Fibroblast of peridontal ligament (primary cell): ENCODE data around the gene STAM2.
A peak's percentile ranks its signal among the peaks of the same experiment; 100 is the strongest.
"Not testable (repeated sequence)": the region's sequence is repeated elsewhere in the genome, so short reads cannot be mapped to it uniquely, and the experiment has no call there.

ENCODE experiments used
- DNase-seq: peaks from one replicate; pipeline ENCODE4 v3.0.0-alpha.2; 2010; ENCODE audit errors: extremely low read depth

STAM2 gene

DNA sequence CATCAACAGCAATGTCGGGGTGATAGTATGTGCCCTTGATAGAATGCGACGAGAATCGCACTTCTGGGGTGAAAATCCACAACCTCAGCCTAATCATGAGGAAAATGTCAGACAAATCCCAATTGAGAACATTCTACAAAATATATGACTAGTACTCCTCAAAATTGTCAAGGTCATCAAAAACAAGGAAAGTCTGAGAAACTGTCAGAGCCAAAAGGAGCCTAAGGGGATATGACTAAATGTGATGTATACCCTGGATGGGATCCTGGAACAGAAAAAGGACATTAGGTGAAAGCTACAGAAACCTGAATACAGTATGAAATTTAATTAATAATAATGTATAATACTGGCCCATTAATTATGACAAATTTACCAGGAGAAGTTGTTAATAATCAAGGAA is 69.1 kb downstream of the STAM2 start:
- DNase-seq, result no peak

DNA sequence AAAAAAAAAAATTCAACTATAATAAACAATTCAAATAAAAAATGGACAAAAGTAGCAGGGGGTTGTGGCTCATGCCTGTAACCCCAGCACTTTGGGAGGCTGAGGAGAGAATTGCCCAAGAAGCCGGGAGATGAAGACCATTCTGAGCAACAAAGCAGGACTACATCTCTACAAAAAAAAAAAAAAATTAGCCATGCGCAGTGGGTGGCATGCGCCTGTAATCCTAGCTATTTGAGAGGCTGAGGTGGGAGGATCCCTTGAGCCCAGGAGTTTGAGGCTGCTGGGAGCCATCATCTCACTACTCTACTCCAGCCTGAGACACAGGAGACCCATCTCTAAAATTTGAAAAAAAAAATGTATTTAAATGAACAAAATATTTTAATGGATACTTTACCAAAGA is 72.3 kb downstream of the STAM2 start:
- no peak for DNase-seq

DNA sequence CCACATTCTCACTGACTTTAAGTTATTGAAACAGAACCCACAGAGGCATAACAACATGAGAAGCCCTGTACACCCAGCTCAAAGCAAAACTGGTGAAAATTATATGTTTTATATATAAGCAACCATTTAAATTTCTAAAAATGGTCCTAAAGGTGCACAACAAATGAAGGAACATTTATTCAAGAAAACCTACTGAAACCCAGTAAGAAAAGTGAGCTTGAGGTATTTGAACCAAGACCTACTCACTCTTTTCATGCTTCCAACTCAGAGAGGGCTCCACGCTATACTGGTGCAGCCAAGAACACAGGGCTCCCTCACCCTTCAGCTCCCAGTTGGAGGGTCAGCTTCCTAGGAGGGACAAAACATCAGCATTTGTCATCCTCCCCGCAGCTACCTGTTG is 74.6 kb downstream of the STAM2 start:
- no peak for DNase-seq

DNA sequence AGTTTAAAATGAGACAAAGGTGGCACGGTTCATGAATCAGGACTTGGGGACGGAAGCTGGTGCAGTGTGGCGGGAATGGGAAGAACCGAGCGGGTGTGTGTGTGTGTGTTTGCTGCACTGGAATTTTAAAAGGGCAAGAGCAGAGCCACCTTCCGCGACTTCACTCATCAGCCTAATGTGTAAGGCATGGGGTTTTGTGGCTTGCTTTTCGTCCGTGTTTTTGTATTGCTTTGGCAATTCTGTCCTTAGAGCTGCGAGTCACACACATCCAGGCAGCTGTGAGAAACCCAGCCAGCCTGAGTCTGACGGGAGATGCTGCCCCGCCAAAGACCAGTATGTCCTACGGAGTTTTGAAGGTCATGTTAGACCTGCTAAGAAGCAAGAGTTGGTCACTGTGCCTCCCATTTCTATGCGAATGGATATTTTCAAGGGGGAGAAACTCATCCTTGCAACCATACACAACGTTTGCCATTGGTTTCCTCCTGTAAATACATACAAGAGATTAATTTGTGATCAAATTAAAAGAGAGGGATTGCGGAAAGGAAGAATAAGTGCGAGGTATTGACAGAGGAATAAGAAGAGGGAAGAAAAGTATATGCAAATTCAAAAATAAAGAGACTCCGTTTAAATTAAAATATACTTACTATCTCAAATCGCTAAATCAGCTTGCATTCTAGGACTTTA is 76.1 kb downstream of the STAM2 start:
- peak; percentile 18 for DNase-seq

DNA sequence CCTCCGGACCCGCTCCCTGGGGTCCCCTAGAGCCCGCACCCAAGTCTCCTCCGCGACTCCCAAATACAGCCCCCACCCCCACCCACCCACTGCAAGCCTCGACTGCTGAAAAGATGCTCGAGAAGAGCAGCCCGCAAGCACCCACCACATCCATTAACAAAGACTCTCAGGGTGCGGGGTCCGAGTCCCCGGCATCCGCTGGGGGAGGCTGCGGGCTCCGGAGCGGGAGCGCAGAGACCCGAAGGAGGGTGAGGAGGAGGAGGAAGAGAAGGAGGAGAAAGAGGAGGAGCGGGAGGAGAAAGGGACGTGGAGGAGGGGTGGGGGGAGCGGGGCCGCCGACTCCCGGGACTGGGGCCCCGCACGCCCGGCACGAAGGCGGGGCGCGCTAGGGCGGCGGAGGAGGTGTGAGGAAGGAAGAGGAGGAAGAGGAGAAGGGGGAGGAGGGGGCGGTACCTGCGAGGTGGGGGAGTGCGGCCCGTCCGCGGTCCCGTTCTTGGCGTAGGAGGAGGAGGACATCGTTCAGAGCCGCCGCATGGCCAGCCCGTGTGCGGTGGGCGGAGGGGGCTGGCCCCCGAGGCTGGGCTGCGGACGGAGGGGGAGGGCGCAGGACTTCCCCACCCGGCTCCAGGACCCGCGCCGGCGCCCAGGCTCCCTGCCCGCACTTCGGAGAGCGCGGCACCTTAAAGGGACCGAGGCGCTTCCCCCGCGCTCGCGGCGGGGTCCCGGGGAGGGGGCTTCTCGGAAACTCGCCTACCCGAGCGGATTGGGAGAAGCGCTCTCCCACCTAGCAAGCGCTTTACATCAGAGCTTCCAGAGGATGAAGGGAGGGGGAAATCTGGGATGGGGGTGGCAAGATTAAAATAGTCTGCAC is 76.8 kb downstream of the STAM2 start, which contains the start of gene CACNB4:
Gene CACNB4 (minus strand): TSS at position 549 of the 871 bp plus-strand sequence.
- DNase-seq, result no peak

DNA sequence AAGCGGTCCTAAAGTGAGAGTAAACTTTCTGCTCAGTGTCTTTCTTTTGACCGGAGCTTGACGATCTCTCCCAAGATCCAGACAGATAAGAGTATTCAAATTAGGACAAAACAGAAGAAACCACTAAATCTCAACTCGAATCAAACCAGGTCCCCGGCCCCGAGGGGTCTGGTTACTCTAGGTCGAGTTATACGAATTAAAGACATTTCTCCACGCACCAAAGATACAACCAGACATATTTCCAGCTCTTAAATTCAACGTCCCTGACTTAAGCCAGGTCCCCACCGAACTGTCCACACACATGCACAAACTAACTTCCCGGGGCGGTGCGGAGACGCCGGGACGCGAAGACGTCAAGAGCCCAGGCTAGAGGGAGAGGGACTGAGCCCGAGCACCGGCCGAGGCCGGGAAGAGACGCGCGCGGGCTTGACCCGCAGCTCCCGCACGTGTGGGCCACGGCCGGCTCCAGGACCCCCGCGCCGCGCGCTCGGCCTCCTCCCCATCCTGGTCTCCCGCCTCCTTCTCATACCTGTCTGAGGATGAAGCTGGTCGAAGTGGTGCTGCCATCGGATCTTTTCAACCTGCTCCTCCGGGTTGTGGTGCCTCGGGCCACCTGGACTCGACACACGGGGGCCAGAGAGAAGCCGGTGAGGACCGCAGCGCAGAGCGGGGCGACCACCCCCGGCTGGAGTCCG is 77.6 kb downstream of the STAM2 start:
- DNase-seq, result no peak

DNA sequence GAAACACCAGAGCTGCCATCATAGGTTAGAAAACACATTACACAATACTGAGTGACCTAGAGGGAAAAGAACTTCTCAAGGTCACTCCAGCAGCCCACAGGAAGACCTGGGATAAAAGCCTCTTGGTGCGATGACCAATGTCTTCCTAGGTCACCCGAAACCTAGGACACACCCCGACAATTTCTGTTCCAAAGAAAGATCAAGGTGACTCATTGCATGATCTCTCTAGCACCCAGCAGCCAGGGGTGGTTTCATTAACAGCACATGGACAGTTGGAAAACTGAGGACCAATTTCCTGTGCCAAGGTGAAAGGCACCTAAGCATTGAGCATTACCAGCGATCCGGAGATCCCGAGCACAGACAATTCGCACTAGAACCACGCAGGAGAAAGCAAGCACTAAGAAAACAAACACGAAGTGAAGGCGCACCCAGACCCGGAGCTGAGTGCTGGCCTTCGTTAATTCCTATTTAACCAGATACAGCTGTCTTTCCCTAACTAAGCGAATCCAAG is 78.2 kb downstream of the STAM2 start:
- DNase-seq, result peak; percentile 53

DNA sequence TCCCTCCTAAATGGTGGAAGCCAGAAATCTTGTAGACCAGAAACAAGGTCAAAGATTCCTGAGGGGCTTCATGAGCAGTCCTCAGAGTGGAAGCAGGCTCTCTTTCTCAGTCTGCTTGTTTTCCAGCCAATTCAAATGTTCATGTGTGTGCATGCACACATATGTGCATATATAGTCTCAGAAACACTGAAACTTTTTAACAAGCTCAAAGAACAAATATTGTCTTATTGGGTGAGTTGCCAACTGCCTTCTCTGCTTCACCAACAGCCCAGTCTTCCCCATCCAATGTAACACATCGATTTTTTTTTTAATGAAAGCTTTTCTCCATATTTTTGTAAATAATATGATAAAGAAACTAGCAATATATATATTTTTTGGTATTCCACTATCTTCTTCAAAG is 80.4 kb downstream of the STAM2 start:
- no peak for DNase-seq

DNA sequence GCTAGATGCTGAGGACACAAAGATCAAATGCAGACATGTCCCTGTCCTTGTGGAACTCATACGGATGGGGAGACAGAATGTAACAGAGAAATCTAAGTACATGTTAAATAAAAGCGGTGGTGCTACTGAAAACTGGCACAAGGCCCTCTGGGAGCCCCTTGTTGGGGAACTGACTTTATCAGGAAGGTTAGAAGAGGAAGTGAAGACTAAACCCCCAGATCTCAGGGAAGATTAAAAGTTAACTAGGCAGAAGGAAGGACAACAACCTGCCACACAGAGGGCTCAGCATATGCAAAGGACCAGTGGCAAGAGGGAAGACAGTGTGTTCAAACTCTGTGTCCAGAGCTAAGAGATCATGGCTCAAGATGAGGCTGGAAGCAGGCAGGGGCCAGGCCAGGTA is 81.5 kb downstream of the STAM2 start:
- DNase-seq, result no peak

DNA sequence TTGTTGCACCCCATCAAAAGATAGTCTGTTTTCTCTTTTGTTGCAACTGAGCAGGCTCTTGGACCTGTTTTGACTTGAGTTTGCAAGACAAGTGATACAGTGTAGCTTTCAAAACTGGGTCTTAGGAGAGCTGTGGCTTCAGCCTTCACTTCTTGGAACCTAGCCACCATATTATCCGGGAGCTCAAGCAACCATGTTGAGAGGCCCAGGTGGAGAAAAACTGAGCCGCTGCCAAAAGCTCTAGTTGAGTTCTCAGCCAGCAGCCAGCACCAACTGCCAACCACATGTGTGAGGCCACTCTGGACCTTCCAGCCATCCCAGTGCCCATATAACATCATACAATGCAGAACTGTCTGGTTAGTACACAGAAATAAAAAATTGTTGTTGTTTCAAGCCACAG is 82.1 kb downstream of the STAM2 start:
- DNase-seq, result no peak

DNA sequence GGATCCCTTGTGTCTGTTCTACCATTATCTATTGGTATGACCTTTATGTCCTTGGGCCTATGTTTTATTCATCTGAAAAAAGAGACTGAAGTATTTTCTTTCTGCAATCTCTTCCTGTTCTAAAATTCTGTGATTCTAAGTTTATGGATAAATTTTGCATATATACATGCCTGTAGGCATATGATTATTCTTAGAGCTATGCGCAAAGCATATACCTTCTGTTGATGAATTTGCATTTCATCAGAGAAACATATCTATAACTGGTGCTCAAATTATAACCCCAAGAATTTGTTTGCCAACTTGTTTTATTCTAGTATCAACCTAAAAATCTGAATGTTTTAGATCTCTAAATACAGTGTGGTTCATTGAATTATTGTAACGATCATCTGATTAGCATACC is 83.5 kb downstream of the STAM2 start:
- DNase-seq, result no peak

DNA sequence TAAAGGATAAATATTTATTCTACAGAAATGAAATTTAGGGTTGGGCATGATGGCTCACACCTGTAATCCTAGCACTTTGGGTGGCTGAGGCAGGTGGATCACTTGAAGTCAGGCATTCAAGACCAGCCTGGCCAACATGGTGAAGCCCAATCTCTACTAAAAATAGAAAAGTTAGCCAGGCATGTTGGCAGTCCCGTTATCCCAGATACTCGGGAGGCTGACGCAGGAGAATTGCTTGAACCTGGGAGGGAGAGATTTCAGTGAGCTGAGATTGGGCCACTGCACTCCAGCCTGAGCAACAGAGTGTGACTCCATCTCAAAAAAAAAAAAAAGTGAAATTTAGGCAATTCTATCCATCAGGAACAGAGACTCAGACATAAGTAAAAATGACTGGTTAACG is 84.8 kb downstream of the STAM2 start:
- DNase-seq, result not testable (repeated sequence)

DNA sequence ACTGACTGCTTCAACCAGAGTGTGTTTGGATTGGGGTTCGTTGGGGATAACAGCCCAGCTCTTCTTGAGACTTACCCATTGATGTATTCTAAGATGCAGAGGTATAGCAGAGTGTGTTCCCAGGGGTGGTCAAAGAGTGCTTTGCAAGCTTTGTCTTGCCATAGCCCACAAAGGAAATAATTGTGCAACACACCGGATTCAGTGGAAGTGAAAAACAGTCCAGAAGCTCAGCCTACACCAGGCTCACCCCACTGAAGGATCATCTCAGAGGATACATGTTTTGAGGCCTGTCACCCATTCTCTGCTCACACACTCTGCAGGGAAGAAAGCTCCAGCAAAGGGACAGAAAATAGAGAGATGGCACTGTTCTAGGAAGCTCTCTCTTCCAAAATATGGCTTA is 86.3 kb downstream of the STAM2 start:
- DNase-seq, result no peak

DNA sequence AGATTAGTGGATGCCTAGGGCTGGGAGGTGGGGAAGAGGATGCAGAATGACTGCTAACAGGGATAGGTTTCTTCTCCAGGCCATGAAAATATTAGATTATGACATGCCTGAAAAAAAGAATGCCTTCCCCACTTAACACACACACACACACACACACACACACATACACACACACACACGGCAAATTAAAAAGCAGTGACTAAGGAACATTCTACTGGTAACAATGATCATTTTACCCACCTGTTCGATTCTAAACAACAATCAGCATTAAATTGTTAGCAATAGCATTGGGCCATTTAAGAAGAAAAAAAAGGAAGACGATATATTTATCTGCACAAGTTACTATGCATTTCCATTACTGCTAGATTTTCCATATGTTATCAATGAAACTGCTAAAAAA is 87.6 kb downstream of the STAM2 start:
- no peak for DNase-seq

DNA sequence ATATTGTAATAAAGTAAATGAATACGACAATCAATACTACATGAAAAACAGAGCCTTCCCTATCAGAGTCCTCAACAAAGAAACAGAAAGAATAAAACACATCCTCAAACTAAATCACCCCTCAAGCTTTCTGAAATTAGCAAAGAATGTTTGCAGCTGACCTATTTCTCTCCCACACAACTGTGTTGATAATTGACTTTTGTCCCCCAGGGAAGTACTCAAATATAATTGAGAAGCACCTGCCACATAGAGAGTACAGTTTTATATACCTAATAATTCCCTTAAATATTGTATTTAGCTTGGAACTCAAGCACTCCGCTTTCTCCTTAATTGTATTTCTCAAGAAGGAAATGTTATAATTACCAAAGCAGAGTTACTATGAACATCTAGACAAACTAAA is 89.3 kb downstream of the STAM2 start:
- no peak for DNase-seq

DNA sequence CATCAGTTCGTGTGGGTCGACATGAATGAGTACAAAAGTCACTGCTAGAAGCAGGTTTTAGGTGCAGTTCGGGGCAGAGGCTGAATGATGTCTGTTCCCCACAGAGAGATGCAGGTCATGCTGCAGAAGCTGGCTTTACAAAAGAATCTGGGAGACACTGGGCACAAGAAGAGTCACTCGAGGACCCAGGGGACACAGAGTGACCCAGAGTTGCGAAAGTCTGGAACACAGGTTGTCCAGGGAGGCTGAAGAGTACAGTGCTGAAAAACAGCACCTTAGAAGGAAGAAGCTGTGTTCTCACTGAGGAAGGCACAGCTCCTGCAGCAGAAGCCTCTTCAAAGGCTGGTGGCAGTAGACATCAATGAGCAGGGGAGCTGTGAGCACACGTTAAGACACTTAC is 91.5 kb downstream of the STAM2 start:
- DNase-seq, result no peak

DNA sequence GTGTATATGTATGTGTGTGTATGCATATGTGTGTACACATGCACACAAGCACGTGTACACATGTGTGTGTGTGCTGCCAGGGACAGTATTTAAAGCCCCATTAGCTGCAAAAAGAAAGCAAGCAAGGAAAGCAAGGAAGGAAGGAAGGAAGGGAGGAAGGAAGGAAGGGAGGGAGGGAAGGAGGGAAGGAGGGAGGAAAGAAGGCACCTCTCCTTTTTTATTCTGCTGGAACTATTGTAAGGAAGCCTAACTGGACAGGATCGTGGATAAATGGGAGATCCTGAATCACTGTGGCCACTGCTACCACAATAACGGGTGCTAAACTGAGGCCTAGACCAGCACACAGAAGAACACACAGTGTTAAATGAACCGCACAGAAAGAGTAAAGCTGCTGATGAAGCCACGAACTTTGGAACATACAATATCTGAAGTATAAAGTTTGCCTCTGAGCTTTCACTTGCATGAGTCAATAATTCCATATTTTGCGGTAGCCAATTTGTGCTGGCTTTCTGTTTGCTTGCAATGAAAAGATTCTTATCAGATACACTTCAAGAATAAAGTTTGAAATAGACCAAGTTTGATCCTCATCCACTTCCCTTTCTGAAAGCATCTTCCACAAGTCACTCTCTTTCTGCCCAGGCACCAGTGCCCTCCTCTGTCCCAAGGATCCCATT is 92.2 kb downstream of the STAM2 start:
- no peak for DNase-seq

DNA sequence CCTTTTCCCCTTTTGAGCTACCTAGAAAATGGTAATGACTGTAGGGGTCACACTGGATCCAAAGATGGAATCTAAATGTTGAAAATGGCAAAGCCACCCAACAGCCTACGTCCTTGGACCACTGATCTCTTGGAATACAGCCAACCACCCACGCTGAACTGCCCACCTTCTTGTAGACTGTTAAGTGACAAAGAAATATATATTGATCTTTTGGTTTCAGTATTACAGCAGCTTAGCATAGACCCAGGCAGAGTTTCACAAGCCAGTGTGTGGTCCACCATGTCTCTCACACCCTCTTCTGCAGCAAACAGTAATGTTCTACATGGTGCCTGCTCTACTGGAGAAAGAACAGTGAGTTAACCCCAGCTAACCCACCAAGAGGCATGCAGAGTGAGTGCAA is 96.9 kb downstream of the STAM2 start:
- DNase-seq, result no peak

DNA sequence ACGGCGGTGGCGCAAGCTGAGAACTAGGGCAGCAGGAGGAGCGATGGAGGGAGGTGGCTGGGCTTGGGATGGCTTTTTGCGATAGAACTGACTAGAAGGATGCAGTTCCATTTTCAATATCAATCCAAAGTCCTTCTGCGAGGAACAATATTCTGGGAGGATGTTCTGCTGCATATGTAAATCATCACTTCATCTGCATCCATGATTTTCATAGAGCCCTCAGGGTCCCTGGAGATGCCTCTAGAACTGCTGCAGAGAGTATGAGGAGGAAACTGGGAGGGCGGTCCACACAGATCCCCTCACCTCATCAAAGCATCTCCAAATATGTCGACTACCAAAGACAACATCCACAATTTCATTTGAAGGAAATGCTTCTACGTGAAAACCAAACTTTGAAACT is 97.5 kb downstream of the STAM2 start:
- no peak for DNase-seq

DNA sequence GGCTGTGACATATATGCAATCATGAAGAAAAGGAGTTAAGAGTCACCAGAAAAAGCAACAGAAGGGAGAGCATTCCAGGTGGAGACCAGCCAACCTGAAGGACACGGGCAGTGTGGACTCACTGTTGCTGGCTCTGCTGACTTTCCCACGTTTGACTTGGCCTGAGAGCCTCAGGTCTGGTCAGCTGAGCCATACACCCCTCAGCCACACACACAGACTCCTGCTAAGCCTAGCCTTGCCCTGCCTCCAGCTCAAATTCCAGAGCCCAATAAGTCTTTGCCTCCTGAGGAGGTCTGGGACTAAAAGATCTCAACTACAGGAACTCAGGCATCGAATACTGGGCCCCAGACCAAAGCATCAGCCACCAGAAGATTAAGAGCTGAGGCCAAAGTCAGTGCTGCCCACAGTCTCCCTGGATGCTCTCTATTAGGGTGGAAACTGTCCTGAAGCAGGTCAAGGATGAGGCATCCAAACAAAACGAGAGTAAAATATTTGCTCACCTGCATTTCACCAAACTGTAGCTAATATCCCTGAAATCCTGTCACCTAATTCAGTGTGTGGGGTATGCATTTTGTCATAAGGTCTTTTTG is 100.0 kb downstream of the STAM2 start:
- DNase-seq, result no peak

DNA sequence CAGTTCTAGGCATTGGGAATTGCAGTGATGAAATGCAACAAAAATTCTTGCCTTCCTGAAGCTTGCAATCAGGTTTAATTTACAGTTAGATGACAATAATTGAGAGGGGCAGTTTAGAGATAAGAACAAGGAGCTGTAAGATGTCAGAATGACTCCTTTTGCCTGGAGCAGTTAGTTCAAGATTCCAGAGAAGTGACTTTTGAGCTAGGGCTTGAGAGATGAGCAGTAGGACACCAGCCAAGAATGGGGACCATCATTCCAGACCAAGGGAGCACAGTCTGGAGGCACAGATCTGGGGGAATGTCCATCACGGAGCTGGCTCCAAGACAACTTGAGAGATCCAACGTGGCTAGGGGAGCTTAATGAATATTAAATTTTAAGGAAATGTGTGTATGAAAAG is 103.6 kb downstream of the STAM2 start:
- DNase-seq, result no peak

DNA sequence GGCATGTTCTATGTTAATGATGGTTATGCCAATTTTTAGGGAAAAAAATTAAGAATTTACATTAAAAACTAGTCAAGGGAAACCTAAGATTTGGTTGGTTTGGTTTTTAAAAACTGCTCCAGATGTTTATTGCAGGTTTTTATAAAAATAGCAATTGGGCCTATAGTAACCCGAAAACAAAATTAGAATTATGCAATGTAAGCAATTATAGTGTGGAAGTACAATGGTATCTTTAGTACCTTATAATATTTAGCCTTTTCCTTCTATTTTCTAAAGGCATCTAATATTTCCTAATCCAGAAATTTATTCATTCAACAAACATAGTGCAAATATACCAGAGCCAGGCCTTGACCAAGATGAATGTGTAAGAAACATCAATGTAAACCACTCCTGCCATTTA is 104.0 kb downstream of the STAM2 start:
- DNase-seq, result no peak
